NCI-H2029 treated with DMSO at 0.1 percent for 48 hours (cell line): ENCODE data around the gene TCAIM.

Experiments
- DNase-seq: peaks from one replicate; lab custom pipeline; 2025; lab: John Stamatoyannopoulos, UW

Gene TCAIM

DNA sequence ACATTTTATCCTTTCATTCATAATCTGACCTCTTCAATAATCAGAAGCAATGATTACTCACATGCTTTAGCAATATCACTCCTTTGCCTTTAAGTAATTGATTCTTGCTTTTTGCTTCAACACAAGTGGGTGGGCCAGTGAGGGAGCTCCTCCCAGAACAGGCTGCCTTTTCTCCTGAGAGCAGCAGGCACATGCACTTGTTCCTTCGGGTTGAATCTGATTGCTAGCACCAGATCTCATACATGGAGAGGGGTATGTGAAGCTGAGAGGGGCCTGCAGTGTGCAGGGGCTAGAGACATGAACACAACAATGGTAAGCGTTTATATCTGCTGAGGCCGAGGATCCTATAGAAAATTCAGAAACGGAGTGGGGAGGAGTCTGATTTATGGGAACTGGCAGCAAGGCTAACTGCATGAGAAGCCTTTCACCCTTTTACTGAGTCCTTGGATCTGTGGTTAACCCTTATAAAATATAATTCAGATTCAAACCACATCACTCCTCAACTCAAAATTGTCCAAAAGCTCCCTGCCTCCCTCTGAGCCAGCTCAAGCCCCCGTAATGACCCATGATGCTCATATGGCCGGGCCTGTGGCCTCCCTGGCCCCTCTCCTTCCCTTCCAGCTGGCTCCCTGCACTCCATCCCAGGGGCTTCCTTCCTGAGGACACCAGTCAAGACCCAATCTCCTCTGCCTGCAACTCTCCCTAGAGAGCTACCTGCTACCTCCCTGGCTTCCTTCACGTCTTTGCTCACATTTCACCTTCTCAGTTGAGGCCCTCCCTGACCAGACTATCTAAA lies 106.5 kb downstream of the TCAIM start:
- no peak for DNase-seq

DNA sequence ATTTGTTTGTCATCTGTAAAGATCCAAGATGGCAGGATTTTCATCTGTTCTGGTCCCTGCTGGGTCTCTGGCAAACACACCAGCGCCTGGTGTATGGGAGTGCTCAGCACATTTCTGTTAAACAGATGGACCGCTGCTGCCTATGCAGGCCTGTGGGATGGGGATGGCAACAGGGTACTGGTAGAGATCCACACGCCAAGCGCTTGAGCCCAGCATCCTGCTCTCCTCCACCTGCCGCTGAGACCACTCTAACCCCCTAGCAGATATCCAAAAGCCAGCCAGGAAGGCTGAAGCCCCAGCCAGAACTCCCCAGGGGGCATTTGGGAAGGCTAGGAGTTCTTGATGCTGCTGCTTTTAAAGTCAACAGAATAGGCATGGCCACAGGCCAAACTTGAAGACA lies 107.2 kb downstream of the TCAIM start:
- no peak for DNase-seq

DNA sequence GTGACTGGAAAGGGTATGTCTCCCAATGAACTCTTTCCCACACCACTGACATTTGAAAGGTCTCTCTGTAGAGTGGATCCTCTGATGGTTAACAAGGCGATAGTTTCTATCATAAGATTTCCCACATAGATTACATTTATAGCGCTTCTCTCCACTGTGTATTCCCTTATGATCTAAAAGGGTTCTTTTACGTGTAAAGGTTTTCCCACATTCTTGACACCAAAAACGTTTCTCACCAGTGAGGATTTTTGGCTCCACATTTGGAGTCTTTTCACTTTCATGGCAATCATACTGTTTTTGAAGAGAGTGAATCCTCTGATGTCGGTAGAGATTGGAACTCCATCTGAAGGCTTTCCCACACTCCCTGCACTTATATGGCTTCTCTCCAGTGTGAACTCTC lies 108.4 kb downstream of the TCAIM start:
- no peak for DNase-seq

DNA sequence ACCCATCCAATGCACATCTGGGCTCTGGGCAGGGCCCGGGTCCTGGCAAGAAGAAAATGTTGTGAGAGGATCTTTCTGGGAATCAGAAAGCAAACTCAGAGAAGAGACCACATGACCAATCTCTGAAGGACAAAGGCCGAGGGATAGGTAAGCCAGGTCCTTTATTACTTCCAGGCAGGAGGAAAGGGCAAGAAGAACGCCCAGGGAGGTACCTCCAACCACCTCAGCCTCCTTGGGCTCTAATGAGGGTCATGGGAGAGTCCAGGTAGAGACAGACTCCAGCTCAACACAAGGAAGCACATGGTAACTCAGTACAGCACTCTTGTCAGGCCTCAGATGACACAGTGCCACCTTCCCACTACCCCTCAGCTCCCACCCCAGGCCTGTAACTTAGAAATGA lies 112.9 kb downstream of the TCAIM start:
- DNase-seq = no peak

DNA sequence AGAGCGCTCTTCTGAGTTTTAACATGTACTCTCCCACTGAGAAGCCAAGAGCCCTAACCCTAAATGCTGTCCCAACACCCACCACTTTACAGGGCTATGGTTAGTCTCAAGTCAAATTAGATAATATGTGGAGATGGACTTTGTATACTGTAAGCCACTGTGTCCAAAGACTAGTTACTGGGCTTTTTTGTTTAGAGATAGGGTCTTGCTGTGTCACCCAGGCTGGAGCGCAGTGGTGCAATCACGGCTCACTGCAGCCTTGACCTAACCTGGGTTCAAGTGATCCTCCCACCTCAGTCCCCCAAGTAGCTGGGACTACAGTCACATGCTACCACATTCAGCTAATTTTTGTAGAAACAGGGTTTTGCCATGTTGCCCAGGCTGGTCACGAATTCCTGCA lies 115.7 kb downstream of the TCAIM start:
- DNase-seq = no peak

DNA sequence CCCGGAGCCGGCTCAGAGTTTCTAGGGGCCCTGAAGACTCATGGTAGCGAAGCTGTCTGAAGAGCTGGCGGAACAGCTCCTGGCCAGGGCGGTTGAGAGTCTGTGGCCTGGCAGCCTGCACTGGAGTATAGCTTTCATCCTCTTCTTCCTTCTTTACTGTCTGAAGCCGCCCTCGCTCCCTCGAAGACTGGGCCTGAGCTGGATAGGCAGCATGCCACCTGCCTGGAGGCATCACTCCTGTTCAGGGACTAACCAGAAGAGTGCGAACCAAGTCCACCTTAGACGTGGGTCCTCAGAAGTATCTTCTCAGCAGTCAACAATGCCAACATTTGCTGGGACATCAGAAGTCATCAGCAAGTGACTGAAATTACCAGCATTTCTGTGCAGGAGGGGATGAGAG lies 116.8 kb downstream of the TCAIM start:
- DNase-seq = no peak
